Gastroesophageal sphincter (tissue), 4 donors: ENCODE data around the gene ATP5ME. TPM values are rescaled to one million over a fixed set of nuclear protein-coding genes. Genes with fewer than 3 reads are reported as not detected.

Experiments
- ATAC-seq: fragments of 150-250 bp; one replicate; pipeline ENCODE4 v1.9.1; 2016; ENCODE audit warnings: mild to moderate bottlenecking, moderate library complexity
- H3K27ac ChIP-seq, 4 donors: fragments of 200-600 bp; sonication (generic) in 3 of 4; 1 replicate in 3 of 4; 2 replicates in 1 of 4; pipeline ENCODE4 v1.5.1; 2016 to 2019
- H3K27me3 ChIP-seq: fragments of 200-600 bp; sonication (generic); one replicate; pipeline ENCODE4 v1.5.1; 2019
- H3K36me3 ChIP-seq, 2 donors: fragments of 200-600 bp; sonication (generic); one replicate each; pipeline ENCODE4 v1.5.1; 2019; ENCODE audit warnings: control low read depth in 1 of 2
- H3K4me1 ChIP-seq, 3 donors: fragments of 200-600 bp; sonication (generic); 1 replicate in 2 of 3; 2 replicates in 1 of 3; pipeline ENCODE4 v1.5.1; 2016 to 2019; ENCODE audit warnings: control low read depth in 2 of 3
- H3K4me3 ChIP-seq, 2 donors: fragments of 200-600 bp; sonication (generic); one replicate each; pipeline ENCODE4 v1.5.1; 2019; ENCODE audit warnings: mild to moderate bottlenecking in 1 of 2, moderate library complexity in 1 of 2
- H3K9me3 ChIP-seq, 3 donors: fragments of 200-600 bp; sonication (generic); one replicate each; pipeline ENCODE4 v1.5.1; 2017 to 2019; ENCODE audit warnings: control low read depth in 2 of 3
- CTCF ChIP-seq, 4 experiments: fragments of 200-600 bp in 2 of 4; fragments of 450-650 bp in 2 of 4; sonication (generic) in 1 of 4; IDR thresholded peaks; one replicate each; pipeline ENCODE4 v1.5.1; 2017 to 2019; ENCODE audit warnings: antibody characterized with exemption in 4 of 4, mild to moderate bottlenecking in 2 of 4, moderate library complexity in 2 of 4
- EP300 ChIP-seq: sonication (generic); formaldehyde crosslinking; IDR thresholded peaks from one replicate; pipeline ENCODE4 v1.6.1; 2017; ENCODE audit warnings: antibody characterized with exemption, mild to moderate bottlenecking
- POLR2A ChIP-seq, 2 donors: fragments of 450-650 bp; IDR thresholded peaks; one replicate each; pipeline ENCODE4 v1.6.1; 2017; ENCODE audit warnings: antibody characterized with exemption in 2 of 2, mild to moderate bottlenecking in 2 of 2, moderate library complexity in 1 of 2
- POLR2AphosphoS5 ChIP-seq: sonication (generic); formaldehyde crosslinking; IDR thresholded peaks from one replicate; pipeline ENCODE4 v1.6.1; 2017; ENCODE audit warnings: antibody characterized with exemption
- WGBS, 2 donors: methylation state at CpG; one replicate each; pipeline ENCODE4 v1.1.5; 2018; ENCODE audit warnings: low coverage in 1 of 2; 5-methylcytosine and 5-hydroxymethylcytosine counted together
- total RNA-seq, 4 donors: library from RNA; depleted of rRNA; stranded (reverse); fragments of >200 nt; gene quantifications; one replicate each; pipeline ENCODE4 v1.1.0, GENCODE V29; 2016

ATP5ME gene
- total RNA-seq, 4 donors from 2014 or later, result 56.9 to 116 (median 106) TPM

- Histone ChIP-seq H3K9me3 (no peaks in the 10 kb centered on the region), H3K4me1 (no peaks in the 10 kb centered on the region), H3K27ac (no peak overlapping the region), H3K36me3 (no peaks in the 10 kb centered on the region), H3K27me3 (peaks cover 84% of the 10 kb centered on the region), H3K4me3 (no peak overlapping the region)
- 7 to 62% methylated on average over 2 to 14 of the region's 18 CpGs for WGBS, 2 donors
- no peak for ATAC-seq
- TF ChIP-seq POLR2AphosphoS5 (no peak), POLR2A (IDR thresholded peaks at IDR 0.05) (no peak), EP300 (no peak), CTCF (IDR thresholded peaks at IDR 0.05) (no peak)
Measured at GRCh38 chr4:650461-650860, 23.6 kb downstream of the ATP5ME start.

GRCh38 chr4:649751-650310 is 24.2 kb downstream of the ATP5ME start:
- TF ChIP-seq EP300, result no peak
- TF ChIP-seq POLR2AphosphoS5, result no peak
- TF ChIP-seq POLR2A (IDR thresholded peaks at IDR 0.05), result no peak
- no peak for TF ChIP-seq CTCF (IDR thresholded peaks at IDR 0.05)
- H3K4me3 ChIP-seq, result no peak overlapping the region
- WGBS, 2 donors, result 74 to 80% methylated on average over 1 to 3 of the region's 13 CpGs
- peaks cover 78% of the 10 kb centered on the region for H3K27me3 ChIP-seq
- ATAC-seq, result no peak
- no peaks in the 10 kb centered on the region for H3K36me3 ChIP-seq
- H3K9me3 ChIP-seq, result no peaks in the 10 kb centered on the region
- no peak overlapping the region for H3K27ac ChIP-seq
- H3K4me1 ChIP-seq, result no peaks in the 10 kb centered on the region

- Histone ChIP-seq H3K36me3 (no peaks in the 10 kb centered on the region), H3K9me3 (no peaks in the 10 kb centered on the region), H3K4me3 (no peak overlapping the region), H3K27me3 (peaks cover 72% of the 10 kb centered on the region), H3K4me1 (no peaks in the 10 kb centered on the region), H3K27ac (no peak overlapping the region)
- WGBS, 2 donors, result no CpG with 5 or more reads among the region's 7 CpGs
- no peak for ATAC-seq
- TF ChIP-seq POLR2A (IDR thresholded peaks at IDR 0.05) (no peak), CTCF (IDR thresholded peaks at IDR 0.05) (no peak), EP300 (no peak), POLR2AphosphoS5 (no peak)
Measured at GRCh38 chr4:649293-649625, 24.8 kb downstream of the ATP5ME start.

- TF ChIP-seq CTCF (IDR thresholded peaks at IDR 0.05) (no peak), EP300 (no peak), POLR2A (IDR thresholded peaks at IDR 0.05) (no peak), POLR2AphosphoS5 (no peak)
- H3K4me1 ChIP-seq, result no peaks in the 10 kb centered on the region
- H3K27me3 ChIP-seq, result peaks cover 67% of the 10 kb centered on the region
- H3K36me3 ChIP-seq, result no peaks in the 10 kb centered on the region
- no peak overlapping the region for H3K27ac ChIP-seq
- no peak overlapping the region for H3K4me3 ChIP-seq
- no peak for ATAC-seq
- no peaks in the 10 kb centered on the region for H3K9me3 ChIP-seq
- WGBS, 2 donors, result 65 to 100% methylated on average over 4 to 15 of the region's 28 CpGs
Measured at GRCh38 chr4:648579-649292, 25.3 kb downstream of the ATP5ME start.

- TF ChIP-seq POLR2AphosphoS5 (no peak), CTCF (IDR thresholded peaks at IDR 0.05) (no peak), POLR2A (IDR thresholded peaks at IDR 0.05) (no peak), EP300 (no peak)
Measured at GRCh38 chr4:647481-647880, 26.6 kb downstream of the ATP5ME start.

More at GRCh38 chr4:647481-647880, 26.6 kb downstream of the ATP5ME start:
- ATAC-seq, result no peak
- no peak overlapping the region for H3K27ac ChIP-seq
- H3K36me3 ChIP-seq, result no peaks in the 10 kb centered on the region
- H3K4me1 ChIP-seq, result no peaks in the 10 kb centered on the region
- H3K27me3 ChIP-seq, result peaks cover 62% of the 10 kb centered on the region
- peaks cover 0 to 11% (median 0%) of the 10 kb centered on the region in 3 donors for H3K9me3 ChIP-seq
- no peak overlapping the region for H3K4me3 ChIP-seq
- WGBS, 2 donors, result 50 to 57% methylated on average over 2 to 4 of the region's 13 CpGs
